SJSA1 (cell line): ENCODE data around the gene NDUFAF8. TPM values are rescaled to one million over a fixed set of nuclear protein-coding genes. Genes with fewer than 3 reads are reported as not detected.

Experiments
- DNase-seq, 2 experiments: peaks; one replicate each; pipeline ENCODE4 v3.0.0-alpha.2; 2015 to 2020; ENCODE audit warnings: low spot score in 2 of 2, low read depth in 1 of 2
- H3K27ac ChIP-seq: fragments of 250-450 bp; sonication (Bioruptor Pico); 2 replicates; pipeline ENCODE4 v1.5.1; 2020; ENCODE audit warnings: mild to moderate bottlenecking, moderate library complexity
- H3K27me3 ChIP-seq: fragments of 250-450 bp; sonication (Bioruptor Pico); replicated peaks from 2 replicates; pipeline ENCODE4 v1.5.1; 2020; ENCODE audit warnings: mild to moderate bottlenecking, moderate library complexity
- H3K36me3 ChIP-seq: fragments of 250-450 bp; sonication (Bioruptor Pico); 2 replicates; pipeline ENCODE4 v1.5.1; 2020; ENCODE audit warnings: mild to moderate bottlenecking
- H3K4me1 ChIP-seq: fragments of 250-450 bp; sonication (Bioruptor Pico); replicated peaks from 2 replicates; pipeline ENCODE4 v1.6.1; 2021; ENCODE audit warnings: mild to moderate bottlenecking
- H3K4me3 ChIP-seq: fragments of 250-450 bp; sonication (Bioruptor Pico); 2 replicates; pipeline ENCODE4 v1.5.1; 2020; ENCODE audit warnings: mild to moderate bottlenecking
- H3K9me3 ChIP-seq: fragments of 250-450 bp; sonication (Bioruptor Pico); replicated peaks from 2 replicates; pipeline ENCODE4 v1.5.1; 2020; ENCODE audit warnings: mild to moderate bottlenecking
- total RNA-seq: library from RNA; depleted of rRNA; stranded (reverse); fragments of >200 nt; shearing (Covaris generic); gene quantifications from 2 replicates; pipeline ENCODE4 v1.2.3, GENCODE V29; 2014

NDUFAF8 gene
- total RNA-seq, 1 experiment from 2014 or later, result 74.0 TPM

DNA sequence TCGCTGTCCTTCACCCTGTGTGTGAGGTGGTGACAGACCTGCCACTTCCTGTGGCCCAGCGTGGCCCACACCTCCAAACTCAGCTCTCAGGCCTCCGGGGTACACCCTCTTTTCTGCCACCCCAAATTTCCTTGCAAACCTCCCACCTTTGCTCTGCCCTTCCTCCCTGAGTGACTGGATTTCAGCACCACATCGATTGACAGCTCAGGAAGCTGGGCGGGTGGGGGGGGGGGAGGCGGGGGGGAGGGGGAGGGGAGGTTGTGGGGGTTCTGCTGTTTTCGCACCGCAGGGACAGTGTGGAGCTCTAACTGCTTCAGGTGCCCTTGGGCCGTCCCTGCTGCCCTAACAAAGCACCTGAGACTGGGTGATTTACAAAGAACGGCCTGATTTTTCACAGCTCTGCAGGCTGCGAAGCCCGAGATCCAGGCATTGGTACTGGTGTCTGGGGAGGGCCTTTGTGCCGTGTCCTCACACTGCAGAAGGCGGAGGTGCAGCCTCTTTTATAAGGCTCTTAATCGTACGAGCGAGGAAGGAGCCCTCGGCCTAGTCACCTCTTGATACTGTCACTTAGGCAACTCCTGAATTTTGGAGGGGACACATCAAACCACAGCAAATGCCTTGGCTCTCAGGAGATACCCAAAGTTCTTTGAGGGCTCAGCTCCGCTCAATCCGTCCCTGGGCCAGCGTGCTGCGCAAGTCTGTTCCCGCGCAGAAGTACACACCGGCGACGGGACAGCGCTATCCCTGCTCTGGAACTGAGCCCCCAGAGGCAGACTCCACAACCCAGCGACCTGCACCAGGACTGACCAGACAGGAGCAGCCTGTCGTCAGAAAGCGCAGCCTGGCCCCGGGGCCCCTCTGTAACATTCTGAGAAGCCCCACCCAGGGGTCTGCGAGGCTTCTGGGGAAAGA is 3.6 kb downstream of the NDUFAF8 start:
- DNase-seq, result no peak
- H3K4me3 ChIP-seq, result no peak overlapping the region
- no peak overlapping the region for H3K27ac ChIP-seq
- H3K9me3 ChIP-seq, result no peaks in the 10 kb centered on the region
- H3K4me1 ChIP-seq, result peaks cover 20% of the 10 kb centered on the region
- H3K27me3 ChIP-seq, result no peaks in the 10 kb centered on the region
- peaks cover 66% of the 10 kb centered on the region for H3K36me3 ChIP-seq

DNA sequence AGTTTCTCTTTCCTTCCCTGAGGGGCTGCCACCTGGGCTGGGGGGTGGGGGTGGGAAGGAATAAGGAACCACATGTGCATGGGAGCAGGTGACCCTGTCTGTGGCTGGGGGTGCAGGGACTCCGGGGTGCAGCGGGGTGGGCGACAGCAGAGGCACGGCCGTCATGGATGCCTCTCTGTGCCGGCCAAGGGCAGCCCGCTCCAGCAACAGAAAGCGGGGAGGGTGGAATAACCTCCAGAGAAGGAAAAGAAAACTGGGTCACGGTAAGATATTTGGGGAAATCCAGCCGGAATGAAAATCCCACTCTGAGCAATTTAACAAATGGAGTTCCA is 4.2 kb downstream of the NDUFAF8 start:
- no peak for DNase-seq
- Histone ChIP-seq H3K4me3 (no peak overlapping the region), H3K27ac (no peak overlapping the region), H3K36me3 (peaks cover 69% of the 10 kb centered on the region), H3K4me1 (peaks cover 14% of the 10 kb centered on the region), H3K27me3 (no peaks in the 10 kb centered on the region), H3K9me3 (no peaks in the 10 kb centered on the region)

DNA sequence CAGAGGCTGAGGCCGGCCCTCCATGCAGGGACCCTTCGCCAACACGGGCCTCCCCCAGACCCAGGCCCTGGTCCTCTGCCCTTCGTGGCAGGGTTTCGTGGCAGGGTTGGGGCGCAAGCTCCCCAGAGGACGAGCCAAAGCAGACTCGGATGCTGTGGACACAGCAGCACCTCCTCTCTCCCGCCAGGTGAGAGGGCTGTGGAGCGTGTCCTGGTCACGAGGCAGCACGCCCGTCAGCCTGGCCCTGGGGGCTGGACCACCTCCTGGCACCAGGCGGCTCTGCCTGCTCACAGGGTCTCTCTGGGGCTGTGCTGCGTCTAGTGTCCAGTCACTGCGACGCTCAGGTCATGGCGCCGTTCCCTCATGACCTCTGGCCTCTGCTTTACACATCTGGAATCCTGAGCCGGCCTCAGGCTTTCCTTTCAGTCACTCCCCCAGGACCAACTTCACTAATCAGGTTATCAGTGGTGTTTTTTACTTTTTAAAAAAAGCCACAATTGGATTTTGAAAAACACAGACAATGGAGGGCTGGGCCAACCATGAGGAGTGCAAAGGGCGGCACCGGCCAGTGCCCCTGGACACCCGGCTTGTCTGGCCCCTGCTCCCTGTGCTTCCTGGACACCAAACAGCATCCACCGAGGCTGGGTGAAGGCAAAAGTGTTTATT is 5.4 kb downstream of the NDUFAF8 start:
- H3K36me3 ChIP-seq, result peaks cover 67% of the 10 kb centered on the region
- H3K4me1 ChIP-seq, result peaks cover 14% of the 10 kb centered on the region
- H3K9me3 ChIP-seq, result no peaks in the 10 kb centered on the region
- H3K4me3 ChIP-seq, result no peak overlapping the region
- H3K27ac ChIP-seq, result no peak overlapping the region
- H3K27me3 ChIP-seq, result no peaks in the 10 kb centered on the region
- DNase-seq, result no peak

DNA sequence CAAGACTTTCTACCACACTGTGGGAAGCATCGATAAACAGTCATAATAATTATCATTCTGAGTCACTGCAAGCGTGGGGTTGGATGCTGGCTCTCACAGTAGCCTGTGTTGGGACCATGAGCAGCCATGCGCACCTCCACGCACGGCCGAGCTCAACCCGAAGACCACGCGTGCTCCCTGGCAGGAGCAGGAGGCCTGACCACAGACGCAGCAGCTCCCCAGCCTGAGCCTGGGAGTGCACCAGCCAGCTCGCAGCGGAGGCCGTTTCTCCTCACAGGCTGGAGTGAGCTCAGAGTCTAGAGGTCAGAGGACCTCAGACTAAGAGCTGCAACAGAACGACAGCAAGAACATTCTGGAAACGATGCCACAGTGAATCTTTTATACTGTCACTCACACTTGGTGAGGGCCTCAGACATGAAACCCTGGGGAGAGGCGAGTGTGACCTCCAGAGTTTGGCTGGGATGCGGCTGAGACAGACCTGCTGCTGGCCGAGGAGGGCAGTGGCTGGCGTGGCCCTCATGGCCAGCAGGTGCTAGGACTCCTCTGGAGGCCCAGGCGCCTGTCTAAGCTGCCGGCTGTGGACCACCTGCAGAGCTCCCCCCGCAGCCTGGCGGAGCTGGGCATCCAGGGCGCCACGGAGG is 6.0 kb downstream of the NDUFAF8 start:
- Histone ChIP-seq H3K9me3 (0 out of 2 replicates have a peak, but pooled peaks cover 2% of the 10 kb centered on the region), H3K27ac (no peak overlapping the region), H3K36me3 (peaks cover 70% of the 10 kb centered on the region), H3K4me3 (no peak overlapping the region), H3K27me3 (no peaks in the 10 kb centered on the region), H3K4me1 (peaks cover 9% of the 10 kb centered on the region)
- DNase-seq, result no peak

DNA sequence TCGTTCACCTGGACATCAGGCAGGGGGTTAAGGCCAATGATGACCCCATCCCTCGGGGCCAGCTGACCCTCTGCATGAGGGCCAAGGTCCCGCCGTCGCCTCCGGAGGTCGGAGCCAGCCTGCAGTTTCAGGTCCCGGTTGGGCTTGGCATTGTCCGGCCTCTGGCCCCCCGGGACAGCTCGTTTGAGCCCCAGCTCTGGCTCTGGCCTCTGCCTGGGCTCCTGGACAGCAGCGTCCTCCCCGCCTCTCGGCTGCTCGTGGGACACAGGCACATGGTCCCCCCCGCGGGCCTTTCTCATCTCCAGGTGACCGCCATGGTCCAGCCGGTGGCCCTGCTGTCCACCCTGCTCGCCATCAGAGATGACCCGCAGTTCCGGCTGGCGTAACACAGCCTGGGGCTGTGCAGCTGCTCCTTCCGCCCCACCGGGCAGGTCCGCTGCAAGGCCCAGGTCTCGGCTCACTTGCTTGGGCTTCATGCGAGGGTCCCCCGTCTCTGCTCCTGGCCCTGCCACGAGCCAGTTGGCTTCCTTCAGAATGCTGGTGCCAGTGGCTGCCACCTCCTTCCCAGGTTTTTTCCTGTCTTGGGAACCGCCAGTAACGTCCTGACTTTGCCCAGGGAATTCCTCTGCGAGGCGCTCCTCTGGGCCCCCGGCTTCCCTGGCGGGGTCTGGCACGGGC is 6.7 kb downstream of the NDUFAF8 start:
- Histone ChIP-seq H3K27ac (no peak overlapping the region), H3K4me1 (peaks cover 7% of the 10 kb centered on the region), H3K4me3 (no peak overlapping the region), H3K27me3 (no peaks in the 10 kb centered on the region), H3K9me3 (0 out of 2 replicates have a peak, but pooled peaks cover 2% of the 10 kb centered on the region), H3K36me3 (peaks cover 74% of the 10 kb centered on the region)
- no peak for DNase-seq

DNA sequence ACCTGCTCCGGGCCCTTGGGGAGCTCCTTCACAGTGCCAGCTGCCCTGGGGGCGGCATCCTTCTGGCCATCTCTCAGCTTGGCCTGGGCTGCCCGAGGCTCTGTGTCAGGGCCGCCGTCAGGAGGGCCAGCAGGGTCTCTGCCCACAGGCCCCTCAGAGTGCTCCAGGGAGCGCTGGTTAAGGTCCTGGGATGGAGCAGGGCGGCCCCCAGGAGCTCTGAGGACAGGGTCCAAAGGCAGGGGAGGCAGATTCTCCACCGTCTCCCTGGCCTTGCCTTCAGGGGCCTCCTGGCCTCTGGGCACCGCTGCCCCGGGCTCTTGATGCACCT is 7.2 kb downstream of the NDUFAF8 start:
- H3K9me3 ChIP-seq, result 0 out of 2 replicates have a peak, but pooled peaks cover 2% of the 10 kb centered on the region
- peaks cover 74% of the 10 kb centered on the region for H3K36me3 ChIP-seq
- DNase-seq, result no peak
- no peak overlapping the region for H3K27ac ChIP-seq
- no peaks in the 10 kb centered on the region for H3K27me3 ChIP-seq
- peaks cover 7% of the 10 kb centered on the region for H3K4me1 ChIP-seq
- H3K4me3 ChIP-seq, result no peak overlapping the region

DNA sequence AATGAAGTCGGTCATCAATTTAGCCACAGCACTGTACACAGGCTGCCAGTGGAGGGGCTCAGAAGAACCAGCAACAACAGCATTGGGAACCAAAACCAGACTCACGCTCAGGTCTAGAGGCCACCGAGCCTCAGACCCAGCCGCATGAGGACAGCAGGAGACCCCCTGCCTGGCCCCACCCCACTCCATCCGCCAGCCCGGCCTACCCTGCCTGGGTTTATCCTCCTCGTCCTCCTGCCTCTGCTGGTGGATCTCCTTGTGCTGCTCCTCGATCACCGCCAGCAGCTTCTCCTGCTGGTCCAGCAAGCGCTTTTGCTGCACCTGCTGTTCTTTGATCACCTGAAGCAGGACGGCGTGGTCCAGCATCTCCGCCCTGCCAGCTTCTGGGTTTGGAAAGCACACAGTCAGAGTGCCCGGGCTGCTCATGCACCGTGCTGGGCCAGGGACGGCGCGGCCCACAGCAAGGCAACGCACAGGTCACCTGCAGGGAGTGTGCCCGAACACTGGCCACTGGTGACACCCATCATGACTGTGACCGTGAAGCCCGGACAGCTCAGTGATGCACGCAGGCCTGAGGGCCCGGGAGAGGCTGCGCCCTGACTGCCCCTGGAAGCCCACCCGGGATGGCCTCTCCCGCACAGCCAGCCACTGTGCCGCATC is 7.7 kb downstream of the NDUFAF8 start:
- H3K27me3 ChIP-seq, result no peaks in the 10 kb centered on the region
- DNase-seq, result no peak

DNA sequence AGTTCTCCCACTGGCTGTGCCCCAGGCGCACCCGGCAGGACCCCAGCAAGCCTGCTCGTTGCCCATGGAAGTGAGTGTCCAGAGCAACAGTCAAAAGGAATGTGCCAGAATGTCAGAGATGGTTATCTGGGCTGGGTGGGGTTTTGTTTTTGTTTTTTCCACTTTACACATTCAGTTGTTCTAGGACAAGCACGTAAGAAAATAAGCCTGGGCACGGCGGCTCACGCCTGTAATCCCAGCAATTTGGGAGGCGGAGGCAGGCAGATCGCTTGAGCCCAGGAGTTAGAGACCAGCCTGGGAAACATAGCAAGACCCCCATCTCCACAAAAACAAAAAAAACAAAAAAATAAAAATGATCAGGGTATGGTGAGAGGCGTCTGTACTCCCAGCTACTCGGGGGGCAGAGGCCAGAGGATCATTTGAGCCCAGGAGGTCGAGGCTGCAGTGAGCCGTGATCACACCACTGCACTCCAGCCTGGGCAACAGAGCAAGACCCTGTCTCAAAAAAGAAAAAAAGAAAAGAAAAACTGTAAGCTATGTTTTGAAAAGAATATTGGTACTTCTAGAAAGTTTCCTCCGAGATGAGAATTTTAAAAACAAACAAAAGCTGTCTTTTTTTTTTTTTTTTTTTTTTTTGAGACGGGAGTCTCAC is 8.3 kb downstream of the NDUFAF8 start:
- 0 out of 2 replicates have a peak, but pooled peaks cover 2% of the 10 kb centered on the region for H3K9me3 ChIP-seq

More for the DNA sequence above, 7.7 kb downstream of the NDUFAF8 start:
- H3K27ac ChIP-seq, result no peak overlapping the region
- peaks cover 74% of the 10 kb centered on the region for H3K36me3 ChIP-seq
- peaks cover 7% of the 10 kb centered on the region for H3K4me1 ChIP-seq
- H3K9me3 ChIP-seq, result 0 out of 2 replicates have a peak, but pooled peaks cover 2% of the 10 kb centered on the region
- no peak overlapping the region for H3K4me3 ChIP-seq

DNA sequence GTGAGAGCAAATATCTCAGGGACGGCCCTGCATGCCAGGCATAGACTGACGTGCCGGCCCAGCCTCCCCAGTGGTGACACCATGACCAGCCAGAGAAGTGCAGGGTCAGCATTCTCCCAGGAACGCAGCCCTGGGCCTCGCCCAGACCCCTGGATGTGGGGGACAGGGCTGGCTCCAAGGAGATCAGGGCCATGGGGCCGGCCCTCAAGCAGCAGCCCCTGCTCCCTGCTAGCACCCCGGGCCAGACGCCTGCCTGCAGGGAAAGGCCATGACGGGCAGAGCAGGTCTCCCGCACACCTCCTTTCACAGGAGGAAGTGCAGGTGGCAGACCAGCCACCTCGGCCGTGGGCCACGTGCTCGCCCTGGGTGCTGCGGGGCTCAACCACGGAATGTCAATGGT is 9.5 kb downstream of the NDUFAF8 start:
- no peak overlapping the region for H3K4me3 ChIP-seq
- no peak overlapping the region for H3K27ac ChIP-seq
- no peak for DNase-seq
- H3K9me3 ChIP-seq, result 0 out of 2 replicates have a peak, but pooled peaks cover 2% of the 10 kb centered on the region
- H3K36me3 ChIP-seq, result peaks cover 77% of the 10 kb centered on the region
- H3K27me3 ChIP-seq, result no peaks in the 10 kb centered on the region
- peaks cover 7% of the 10 kb centered on the region for H3K4me1 ChIP-seq

More for the DNA sequence above, 8.3 kb downstream of the NDUFAF8 start:
- H3K27me3 ChIP-seq, result no peaks in the 10 kb centered on the region
- DNase-seq, result no peak
- no peak overlapping the region for H3K27ac ChIP-seq
- H3K36me3 ChIP-seq, result peaks cover 76% of the 10 kb centered on the region
- no peak overlapping the region for H3K4me3 ChIP-seq
- peaks cover 7% of the 10 kb centered on the region for H3K4me1 ChIP-seq

DNA sequence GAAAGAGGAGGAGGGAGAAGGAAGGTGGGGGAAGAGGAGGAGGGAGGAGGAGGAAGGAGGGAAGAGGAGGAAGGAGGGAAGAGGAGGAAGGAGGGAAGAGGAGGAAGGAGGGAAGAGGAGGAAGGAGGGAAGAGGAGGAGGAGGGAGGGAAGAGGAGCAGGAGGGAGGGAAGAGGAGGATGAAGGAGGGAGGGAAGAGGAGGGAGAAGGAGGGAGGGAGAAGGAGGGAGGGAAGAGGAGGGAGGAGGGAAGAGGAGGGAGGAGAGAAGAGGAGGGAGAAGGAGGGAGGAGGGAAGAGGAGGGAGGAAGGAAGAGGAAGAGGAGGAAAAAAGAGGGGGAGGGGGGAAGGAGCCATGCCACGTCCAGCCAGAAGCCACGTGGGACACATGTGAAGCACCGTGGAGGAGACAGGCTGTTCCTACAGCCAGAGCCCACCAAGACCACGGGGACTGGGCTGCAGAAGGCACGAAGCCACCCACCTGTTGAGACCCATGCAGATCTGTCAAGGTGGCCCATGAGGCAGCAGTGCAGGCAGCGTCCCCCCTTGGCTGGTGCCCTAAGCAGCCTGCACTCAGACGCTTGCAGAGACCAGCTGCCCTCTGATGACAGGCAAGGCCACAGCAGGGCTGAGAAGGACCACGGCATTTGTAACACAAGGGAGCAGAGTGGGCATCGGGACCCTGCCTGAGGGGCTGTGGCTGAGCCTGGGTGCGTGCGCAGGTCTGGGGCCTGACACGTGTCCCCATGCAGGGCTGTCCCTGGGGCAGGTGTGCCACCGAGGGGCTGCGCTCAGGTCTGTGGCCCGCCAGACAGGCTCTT is 10.3 kb downstream of the NDUFAF8 start:
- H3K36me3 ChIP-seq, result peaks cover 73% of the 10 kb centered on the region
- H3K4me3 ChIP-seq, result no peak overlapping the region
- H3K4me1 ChIP-seq, result peaks cover 6% of the 10 kb centered on the region
- no peak for DNase-seq
- no peaks in the 10 kb centered on the region for H3K27me3 ChIP-seq
- H3K9me3 ChIP-seq, result 0 out of 2 replicates have a peak, but pooled peaks cover 2% of the 10 kb centered on the region
- H3K27ac ChIP-seq, result no peak overlapping the region

DNA sequence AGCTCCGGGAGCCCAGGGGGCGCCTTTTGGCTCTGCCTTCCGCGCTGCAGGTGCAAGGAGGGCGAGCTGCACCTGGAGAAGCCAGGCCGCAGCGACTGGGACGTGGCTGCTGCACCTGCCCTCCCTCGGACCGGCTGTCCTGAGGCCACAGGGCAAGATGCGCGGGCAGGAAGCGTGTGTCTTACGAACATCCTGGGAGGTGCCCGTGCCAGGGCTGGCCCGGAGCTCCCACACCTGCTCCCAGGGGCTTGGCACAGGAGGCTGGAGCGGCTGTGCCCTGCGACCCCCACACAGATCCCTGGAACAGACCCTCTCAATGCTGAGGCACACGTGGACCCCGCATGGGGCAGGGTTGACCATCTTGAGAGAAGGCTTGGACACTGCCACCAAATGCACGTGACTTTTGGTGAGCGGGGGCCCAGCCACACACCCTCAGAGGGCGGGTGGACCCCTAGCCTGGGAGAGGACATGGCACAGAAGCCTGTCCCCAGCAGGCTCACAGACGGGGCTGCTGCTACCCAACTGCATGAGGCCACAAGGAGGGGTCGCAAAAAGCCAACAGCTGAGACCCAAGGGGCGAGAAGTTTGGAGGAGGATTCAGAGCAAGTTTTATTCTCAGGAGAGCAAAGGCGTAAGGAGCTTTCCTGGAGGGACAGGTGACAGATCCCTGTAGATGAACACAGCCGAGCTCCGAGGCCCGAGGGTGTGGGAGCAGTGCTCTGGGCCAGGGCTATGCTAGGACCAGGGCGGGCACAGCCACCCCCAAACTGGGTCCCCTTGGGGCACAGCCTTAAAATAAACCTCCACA is 11.4 kb downstream of the NDUFAF8 start:
- Histone ChIP-seq H3K9me3 (0 out of 2 replicates have a peak, but pooled peaks cover 2% of the 10 kb centered on the region), H3K36me3 (peaks cover 67% of the 10 kb centered on the region), H3K27ac (no peak overlapping the region), H3K27me3 (no peaks in the 10 kb centered on the region), H3K4me3 (no peak overlapping the region), H3K4me1 (no peaks in the 10 kb centered on the region)
- DNase-seq, result no peak
